HG03521 (cell line): Measurements from ENCODE around the gene ZBTB7C.

Source experiments
- ATAC-seq: cut with Tn5 transposase; IDR thresholded peaks from one replicate; pipeline ENCODE4 v1.9.1; 2021; ENCODE audit warnings: mild to moderate bottlenecking, moderate library complexity; ENCODE audit not compliant: unreplicated experiment

ZBTB7C gene

DNA sequence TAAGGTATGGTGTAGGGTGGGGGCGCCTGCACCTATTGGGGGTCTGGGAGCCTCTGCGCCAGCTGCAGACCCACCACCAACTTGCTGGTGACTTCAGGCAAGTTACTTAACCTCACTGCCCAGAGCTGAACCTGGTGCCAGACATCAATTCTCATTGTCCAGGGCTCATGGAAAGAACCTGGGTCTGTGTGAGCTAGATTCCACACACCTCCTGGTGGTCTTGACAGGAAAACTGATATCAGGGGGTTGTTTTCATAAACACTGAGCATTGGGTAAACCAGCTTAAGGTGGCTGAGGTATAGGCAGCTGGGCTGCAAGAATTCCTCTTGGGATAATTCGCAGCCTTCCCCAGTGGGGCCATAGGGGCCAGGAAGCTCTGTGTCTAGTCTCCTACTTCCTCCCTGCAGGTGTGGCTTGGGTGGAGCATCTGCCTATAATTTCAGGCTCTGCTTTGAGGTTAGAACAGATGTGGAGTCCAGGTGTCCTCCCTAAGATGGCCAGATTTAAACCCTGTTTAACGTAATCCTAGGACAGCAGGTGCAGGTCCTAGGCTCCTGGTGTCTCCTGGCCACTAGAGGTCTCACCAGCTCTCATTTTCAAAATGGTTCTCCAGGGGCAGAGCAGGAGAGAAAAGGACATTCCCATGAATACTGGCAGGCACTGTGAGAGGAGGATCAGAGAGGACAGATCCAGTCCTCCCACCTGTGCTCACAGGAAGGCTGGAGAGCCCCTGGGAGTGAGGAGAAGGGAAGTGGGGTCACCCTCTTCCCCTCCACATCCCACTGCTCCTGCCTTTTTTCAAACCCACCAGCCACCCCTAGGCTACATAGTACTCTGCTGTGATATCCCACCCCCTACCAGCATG, 378.3 kb downstream of the ZBTB7C start:
- no peak for ATAC-seq

DNA sequence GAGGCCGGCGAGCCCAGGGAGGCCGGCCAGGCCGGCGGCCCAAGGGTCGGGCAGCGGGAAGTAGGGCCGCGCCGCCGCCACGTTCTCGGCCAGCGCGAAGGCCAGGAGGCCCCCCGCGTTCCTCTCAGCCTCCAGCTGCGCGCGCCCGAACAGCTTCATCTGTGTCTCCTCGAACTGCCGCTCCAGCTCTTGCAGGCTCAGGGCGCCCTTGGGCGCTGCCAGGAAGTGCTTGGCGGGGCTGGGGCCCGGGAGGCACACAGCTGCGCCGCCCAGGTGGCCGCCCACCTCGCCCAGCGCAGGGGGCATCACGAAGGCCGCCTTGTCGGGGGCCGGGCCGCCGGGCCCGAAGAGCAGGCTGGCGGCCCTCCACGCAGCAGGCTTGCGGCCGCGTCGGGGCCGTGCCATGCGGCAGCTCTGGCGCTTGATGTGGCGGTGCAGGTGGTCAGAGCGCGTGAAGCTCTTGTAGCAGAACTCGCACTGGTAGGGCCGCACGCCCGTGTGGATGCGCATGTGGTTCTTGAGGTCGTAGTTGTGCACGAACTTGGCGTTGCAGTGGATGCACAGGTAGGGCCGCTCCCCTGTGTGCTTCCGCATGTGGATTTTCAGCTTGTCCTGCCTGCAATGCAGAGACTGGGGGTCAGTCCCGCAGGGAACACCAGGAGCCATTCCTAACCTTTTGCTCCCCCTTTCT, 379.7 kb downstream of the ZBTB7C start:
- no peak for ATAC-seq

DNA sequence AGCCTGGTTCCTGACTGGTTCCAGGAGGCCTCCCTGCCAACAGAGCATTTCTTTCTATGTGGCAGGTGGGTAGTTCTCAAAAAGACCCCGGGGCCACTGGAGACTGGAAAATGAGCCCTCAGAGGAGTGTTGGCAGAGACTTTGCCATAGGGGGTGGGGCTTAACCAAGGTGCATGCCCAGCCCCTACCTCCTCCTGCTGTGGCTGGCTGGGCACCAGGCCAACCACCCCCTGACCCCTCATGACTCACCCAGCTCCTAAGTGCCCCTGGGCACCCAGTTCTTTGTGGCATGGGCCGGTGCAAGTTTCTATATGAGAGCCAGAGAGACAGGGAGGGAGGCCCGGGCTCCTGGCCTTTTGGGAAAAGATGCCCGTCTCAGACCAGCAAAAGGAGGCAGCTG, 380.5 kb downstream of the ZBTB7C start:
- ATAC-seq: no peak

DNA sequence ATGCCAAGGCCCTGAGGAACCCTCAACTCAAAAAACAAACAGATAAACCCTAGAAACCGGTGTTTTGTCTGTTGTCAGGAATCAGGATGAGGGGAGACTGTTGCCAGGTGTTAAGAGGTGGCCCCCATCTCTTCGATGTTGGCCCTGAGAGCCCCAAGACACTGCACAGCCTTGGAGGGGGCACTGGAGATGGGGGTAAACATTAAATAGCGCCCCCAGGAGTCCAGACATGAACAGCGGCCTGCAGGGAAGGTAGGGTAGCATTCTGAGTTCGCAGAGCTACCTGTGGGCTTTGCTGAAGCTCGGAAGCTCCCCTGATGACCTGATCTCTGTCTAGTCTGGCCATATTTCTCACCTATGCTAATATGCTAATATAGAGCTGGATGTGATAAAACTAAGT, 381.1 kb downstream of the ZBTB7C start:
- no peak for ATAC-seq

DNA sequence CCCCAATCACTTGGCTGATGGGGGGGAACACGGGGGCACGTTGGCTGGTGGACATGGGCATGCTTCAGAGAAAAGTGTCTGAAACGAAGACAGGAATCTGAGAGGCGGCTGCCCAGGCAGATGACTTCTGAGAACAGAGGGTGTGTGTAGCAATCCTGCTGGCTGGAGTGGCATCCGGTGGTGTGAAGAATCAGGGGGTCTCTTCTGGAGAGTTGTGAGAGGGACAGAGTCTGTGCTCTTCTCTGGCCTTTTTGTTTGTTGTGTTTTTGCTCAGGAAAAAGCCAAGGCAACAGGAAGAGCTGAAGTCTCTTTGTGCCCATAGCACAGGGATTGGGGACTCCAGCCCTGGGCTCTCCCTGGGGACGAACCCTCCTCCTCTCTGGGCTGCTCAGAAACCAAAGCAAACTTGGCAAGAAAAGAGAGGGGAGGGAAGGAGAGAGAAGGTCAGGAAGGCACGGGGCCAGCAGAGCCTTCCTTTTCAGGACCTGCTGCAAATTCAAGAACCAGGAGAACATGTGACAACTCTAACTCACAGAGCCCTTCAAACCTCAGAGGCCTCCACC, 381.7 kb downstream of the ZBTB7C start:
- no peak for ATAC-seq

DNA sequence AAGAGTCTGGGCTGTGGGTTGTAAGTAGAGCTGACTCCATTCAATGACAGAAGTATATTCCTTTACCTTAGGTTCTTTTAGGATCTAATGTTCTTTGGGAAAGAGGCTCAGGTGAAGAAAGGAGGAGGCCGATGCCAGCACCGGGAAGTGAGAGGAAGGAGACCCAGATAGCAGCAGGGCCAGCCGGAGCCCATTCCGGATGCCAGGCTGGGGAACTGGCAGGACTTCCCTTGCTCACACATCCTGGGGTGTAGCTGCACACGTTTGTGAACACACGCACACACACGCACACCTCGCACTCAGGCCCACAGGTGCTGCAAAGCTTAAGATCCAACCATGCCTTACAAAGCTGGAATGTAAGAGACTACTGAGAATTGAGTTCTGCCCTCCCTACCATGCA, 383.0 kb downstream of the ZBTB7C start:
- ATAC-seq: no peak

DNA sequence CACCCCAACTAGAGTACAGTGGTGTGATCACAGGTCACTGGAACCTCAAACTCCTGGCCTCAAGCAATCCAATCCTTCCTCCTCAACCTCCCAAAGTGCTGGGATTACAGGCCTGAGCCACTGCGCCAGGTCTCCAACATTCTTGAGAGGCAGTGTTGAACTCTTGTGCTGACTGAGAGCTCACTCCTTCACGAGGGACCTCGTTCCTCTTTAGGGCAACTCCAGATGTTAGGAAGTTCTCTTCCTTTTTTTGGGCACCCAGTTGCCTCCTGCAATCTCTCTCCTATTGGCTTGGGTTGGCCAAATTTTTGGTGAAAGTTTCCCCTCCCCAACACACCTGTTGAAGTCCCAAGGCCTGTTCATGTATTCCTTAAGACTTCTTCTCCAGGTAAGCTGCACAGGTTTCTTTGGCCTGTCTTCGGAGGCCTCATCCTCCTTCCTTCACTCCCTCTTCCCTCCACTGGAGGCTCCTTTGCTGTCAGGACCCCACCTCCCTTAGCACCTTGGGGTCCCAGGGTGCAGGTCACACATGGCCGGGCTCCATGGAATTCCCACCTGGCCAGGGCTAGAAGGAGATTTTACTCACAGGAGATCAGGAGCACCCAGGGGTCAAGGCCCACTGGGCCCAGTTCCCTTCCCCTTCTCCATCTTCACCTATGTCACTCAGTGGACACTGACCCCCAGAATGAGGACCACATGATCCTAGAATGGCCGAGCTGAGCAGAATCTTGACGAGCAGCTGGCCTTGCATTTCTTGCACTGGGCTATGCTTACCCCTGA, 384.1 kb downstream of the ZBTB7C start:
- no peak for ATAC-seq

DNA sequence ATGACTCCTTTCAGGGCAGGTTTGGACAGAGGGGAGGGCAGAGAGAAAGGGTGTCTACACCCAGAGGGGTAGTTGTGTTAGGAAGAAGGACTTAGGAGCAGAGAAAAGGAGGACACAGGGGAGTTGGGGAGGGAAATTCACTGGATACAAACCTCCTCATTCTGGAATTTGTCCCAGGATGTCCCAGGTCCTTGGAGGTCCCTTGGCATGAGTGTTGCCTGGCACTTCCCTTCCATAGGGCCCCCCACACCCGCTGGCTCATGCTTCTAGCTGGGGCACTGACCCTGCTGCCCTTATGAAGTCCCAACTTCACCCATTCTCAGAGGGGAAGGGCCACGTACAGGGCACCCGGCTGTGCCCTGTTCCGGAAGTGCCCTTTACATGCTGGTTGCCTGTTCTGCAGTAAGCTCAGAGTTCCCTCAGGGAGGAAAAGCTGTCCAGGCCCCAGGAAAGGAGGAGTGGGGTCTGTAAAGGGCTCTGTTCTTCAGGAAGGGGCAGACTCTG, 385.1 kb downstream of the ZBTB7C start:
- no peak for ATAC-seq

DNA sequence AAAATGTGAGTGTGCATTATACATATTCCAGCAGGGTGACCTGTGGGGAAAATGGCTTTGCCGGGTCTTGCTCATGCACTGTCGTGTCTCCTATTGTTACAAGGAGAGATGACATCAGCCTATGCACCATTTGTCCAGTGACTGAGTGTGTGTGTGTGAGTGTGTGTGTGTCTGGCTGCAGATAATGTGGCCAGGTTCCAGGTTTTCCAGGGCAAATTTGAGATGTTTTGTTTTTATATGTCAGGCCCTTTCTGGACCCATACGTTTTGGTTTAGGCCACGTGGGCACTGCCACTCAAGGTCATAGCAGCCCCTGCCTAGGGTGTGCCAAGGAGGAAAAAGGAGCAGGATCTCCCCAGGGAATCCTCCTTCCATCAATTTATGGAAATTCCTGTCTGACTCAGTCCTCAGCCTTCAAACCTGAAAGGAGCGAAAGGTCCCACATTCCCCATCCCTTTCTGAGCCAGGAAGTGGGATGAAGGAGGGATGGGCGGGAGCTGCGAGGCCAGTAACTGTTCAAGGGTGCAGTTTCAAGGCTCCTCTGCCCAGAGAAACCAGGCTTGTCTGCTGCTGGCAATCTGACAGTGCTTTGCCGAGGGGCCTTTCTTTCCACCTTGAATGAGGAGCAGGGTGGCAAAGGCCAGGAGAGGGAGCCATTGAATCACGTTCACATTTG, 385.7 kb downstream of the ZBTB7C start:
- no peak for ATAC-seq

DNA sequence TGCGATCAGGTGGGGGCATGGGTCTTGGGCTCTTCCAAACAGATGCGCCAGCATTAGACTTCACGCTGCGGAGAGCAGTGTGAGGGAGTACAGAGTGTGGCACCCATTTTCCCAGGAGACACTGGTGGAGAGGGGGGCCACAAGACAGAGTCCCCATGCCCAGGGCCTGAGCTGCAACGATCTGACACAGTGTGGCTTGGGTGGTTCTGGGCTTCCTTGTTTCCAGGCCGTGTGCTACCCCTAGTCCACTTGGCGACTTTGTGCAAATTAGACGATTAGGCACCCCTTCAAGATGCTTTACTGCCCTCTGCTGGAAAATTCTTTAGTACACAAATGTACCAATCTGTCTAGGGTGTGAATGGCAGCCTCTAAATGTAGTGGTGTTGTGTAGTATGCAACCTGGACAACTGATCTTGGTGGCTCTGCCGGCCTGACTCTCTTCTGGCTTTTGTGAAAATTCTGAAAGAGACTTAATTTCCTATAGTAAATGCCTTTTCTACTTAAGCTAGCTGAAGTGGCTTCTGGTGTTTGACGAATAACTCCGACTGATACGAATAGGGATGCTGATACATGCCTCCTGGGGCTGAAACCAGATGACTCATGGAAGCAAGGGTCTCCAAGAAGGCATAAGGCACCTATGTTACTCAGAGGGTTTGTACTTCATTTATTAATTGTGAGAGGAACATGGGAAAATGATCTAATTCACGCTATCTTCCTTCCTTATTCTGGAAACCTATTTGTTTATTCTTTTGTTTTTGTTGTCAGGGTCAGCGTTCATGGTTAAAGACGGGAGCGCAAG, 386.5 kb downstream of the ZBTB7C start:
- no peak for ATAC-seq

DNA sequence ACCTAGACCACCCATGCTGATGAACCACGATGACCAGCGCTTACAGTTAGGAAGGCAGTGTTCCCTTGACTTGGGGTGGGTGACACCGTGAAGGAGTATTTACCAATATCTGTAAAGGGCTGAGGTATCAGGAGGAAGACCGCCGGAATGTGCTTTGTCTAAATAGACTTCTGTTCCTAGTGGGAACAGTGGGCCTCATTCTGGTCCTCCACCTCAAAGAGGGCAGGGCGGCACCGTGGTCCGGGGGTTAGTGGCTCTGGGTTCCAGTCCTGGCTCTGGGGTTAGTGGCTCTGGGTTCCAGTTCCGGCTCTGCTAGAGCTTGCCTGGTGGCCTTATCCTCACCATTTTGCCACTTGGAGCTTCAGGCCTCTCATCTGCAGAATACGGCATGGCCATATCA, 387.2 kb downstream of the ZBTB7C start:
- ATAC-seq: no peak

DNA sequence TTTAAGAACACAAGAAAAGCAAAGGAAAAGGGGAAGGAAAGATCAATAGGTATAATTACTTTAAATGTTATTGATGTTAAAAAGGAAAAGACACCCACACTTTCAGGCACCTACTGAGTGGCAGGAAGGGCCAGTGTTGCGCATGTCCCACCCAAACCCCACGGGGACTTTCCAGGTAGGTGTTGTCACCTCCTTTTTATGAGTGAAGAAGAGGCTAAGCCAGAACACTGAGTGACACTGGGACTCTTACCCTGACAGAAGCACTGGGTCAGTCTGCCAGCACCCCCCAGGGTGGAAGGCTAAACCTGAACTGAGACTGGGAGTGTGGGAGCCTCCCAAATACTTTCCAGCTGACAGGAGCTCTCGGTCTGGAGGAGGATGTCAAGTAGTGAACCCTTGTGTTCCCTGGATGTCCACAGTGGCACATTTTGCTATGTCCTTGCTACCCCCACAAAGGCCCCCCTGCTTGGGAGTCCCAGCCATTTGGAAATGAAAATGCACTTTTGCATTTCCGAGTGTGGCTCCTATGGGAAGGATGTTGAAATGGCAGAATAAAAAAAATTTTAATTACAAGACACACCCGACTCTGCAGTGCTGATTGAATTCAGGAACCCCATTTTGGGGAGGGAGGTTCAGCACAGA, 387.8 kb downstream of the ZBTB7C start:
- ATAC-seq: no peak

DNA sequence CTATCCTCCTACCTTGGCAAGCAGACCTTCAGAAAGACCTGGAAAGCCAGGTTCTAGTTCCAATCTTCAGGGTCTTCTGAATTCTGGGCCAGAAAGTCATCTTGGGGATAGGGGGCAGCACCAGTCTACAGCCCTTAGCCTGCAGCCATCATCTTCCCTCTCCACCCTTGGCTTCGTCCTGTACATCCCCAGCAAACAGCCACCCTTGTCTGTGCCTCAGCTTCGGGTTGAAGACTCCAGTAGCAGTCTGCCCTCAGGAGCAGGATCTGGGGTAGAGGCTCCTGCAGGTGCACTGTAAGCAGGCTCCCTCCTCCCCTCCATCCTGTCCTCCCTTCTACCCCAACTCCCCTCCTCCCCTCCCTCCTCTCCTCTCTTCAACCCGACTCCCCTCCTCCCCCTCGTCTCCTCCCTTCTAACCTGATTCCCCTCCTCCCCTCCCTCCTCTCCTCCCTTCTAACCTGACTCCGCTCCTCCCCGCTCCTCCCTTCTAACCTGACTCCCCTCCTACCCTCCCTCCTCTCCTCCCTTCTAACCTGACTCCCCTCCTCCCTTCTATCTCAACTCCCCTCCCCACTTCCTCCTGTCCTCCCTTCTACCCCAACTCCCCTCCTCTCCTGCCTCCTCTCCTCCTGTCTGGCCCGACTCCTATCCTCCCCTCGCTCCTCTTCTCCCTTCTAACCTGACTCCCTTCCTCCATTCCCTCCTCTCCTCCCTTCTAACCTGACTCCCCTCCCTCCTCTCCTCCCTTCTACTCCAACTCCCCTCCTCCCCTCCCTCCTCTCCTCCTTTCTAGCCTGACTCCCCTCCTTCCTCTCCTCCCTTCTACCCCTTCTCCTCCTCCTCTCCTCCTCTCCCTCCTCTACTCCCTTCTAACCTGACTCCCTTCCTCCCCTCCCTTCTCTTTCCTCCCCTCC, 388.6 kb downstream of the ZBTB7C start:
- ATAC-seq: no peak

DNA sequence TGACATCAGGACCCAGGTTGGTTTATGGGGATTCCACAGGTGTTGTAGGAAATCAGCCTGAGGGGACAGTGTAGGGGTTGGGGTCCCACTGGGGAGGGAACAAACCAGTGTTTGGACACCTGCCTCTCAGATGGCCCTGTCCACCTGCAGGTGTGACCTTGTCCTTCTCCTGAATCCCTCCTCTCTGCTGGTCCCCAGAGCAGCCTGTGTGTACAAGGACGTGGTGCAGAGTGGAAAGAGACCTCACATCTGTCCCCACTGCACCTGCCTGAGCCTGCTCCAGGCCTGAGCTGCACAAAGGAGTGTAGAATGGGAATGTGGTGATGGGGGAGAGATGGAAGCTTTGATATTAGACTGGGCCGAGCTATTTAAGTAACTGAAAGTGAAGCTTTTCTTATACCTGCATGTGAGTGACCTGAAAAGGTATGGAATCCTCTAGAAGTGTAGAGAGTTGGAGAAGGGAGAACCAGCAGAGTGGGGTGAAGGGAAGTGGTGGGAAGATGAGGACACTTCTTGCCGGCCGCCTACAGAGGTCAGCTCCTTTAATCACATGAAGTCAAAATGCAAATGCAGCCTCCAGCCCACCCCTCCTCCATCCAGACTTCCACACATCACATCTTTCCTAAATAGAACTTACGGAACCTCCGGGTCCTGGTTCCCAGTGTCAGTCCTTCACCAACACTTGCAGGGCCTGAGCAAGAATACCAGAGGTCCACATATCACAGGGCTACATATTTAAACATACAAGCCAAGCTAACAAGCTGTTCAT, 389.4 kb downstream of the ZBTB7C start:
- ATAC-seq: no peak

DNA sequence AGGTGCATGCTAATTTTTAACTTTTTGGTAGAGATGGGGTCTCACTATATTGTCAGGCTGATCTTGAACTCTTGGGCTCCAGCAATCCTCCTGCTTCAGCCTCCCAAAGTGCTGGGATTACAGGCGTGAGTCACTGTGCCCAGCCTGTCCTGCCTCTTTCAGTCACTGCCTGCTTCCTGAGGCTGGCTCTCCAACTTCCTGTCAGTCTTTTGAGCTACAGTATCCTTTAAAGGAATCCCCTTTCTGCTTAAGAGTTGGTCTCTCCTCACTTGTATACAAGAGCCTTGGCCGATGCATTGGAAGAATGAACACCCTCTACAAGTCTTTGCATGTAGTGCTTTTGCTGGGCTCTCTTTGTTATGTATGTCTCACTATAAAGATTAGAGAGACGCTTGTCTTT, 390.3 kb downstream of the ZBTB7C start:
- ATAC-seq: no peak

DNA sequence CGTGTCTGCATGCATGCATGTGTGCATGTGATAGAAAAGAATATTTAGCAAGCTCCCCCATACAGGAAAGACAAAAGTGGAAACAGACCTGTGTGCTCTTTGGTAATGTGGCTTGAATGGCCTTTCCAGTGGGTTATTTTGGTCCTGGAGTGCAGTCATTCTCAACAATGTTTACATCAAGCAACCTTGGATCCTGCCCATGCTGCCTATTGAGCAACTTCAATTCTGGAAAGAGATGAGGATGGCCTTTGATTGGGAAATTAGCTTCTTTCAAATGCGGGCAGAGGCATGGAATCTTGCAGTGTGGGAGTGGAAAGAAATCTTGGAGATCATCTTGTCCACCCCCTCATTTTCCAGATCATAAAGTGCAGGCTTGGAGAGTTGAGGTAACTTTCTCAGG, 391.5 kb downstream of the ZBTB7C start:
- no peak for ATAC-seq

DNA sequence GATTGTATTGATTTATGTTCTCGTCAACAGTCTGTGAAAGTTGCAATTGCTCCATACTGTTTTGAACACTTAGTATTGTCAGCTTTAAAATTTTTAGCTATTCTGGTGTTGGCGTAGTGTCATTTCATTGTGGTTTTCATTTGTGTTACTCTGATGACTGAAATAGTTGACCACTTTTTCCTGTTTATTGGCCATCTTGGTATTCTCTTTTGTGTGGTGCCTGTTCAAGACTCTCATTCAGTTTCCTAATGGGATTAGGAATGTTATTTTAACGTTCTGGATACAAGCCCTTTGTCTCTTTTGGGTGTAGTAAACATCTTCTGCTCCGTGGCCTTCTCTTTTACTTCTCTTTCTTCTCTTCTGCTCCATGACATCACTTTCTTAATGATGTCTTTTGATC, 396.0 kb downstream of the ZBTB7C start:
- ATAC-seq: no peak
